ENCODE data around the gene PDIA3. TPM values are rescaled to one million over a fixed set of nuclear protein-coding genes. Genes with fewer than 3 reads are reported as not detected.

PDIA3 gene
- total RNA-seq, 1 donor from 2014 or later: 330 TPM

DNA sequence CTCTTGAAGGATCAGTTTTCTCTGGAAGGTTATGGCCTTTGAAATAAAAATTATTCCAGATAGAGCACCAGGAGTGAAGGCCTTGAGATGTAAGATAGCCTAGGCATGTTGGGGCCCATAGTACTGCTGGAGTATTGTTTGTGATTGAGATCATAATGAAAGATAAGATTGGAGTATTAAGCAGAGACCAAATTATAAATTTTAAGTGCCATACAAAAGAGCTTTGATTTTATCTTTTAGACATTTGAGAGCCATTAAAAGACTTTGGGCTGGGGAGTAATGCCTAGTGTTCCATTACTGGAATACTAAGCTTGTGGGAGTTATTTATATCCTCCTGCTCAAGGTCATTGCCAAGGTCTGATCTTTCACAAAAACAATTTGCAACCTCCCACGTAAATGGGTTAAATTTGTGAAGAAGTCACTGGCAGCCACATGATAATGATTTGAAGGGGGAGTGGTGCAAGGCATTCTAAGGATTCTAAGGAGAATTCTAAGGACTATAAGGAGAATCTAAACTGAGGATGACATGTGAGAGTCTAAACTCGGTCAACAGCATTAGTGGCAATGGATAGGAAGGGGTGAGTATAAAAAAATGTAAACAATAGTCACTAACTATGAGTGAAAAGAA is 17.7 kb downstream of the PDIA3 start:
- no peak overlapping the region for H3K4me3 ChIP-seq
- TF ChIP-seq CTCF (IDR thresholded peaks at IDR 0.05): no peak
- ATAC-seq (no peak), DNase-seq (no peak)
- peaks cover 100% of the 10 kb centered on the region for H3K36me3 ChIP-seq
- H3K9me3 ChIP-seq: no peaks in the 10 kb centered on the region
- no peaks in the 10 kb centered on the region for H3K4me1 ChIP-seq
- intact Hi-C loops (cut with DNase I): no loop called here
- H3K27me3 ChIP-seq (ENCODE audit: low read depth): no peaks in the 10 kb centered on the region
- no peak overlapping the region for H3K27ac ChIP-seq

GRCh38 chr15:43769584-43770228 is 23.5 kb downstream of the PDIA3 start:
- Histone ChIP-seq H3K4me3 (no peak overlapping the region), H3K36me3 (peaks cover 93% of the 10 kb centered on the region), H3K27ac (no peak overlapping the region), H3K27me3 (ENCODE audit: low read depth) (no peaks in the 10 kb centered on the region), H3K4me1 (no peaks in the 10 kb centered on the region), H3K9me3 (no peaks in the 10 kb centered on the region)
- DNase-seq (peak; percentile 55), ATAC-seq (peak; percentile 79 to 82)
- TF ChIP-seq CTCF (IDR thresholded peaks at IDR 0.05): peak; percentile 69
- intact Hi-C loops (cut with DNase I): no loop called here

DNA sequence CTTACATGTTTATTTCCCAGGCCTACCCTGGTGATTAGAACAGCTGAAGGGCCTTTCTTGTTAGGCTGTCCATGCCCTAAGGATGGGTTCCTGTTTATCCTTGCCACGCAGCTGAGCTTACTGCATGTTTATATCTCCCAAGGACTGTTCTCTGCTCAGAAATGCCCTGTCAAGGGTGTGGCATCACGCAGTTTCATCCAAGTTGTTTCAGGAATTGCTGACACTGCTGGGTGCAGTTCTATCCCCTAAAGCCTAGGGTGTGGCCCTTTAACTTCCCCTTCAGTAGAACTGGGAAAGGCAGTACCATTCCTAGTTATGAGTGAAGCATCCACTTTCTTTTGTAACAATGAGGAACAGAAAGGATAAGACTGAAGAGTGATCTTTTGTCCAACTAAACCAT is 25.6 kb downstream of the PDIA3 start:
- Histone ChIP-seq H3K27ac (no peak overlapping the region), H3K4me1 (peaks cover 14% of the 10 kb centered on the region), H3K27me3 (ENCODE audit: low read depth) (no peaks in the 10 kb centered on the region), H3K36me3 (peaks cover 72% of the 10 kb centered on the region), H3K9me3 (no peaks in the 10 kb centered on the region), H3K4me3 (no peak overlapping the region)
- intact Hi-C loops (cut with DNase I): no loop called here
- TF ChIP-seq CTCF (IDR thresholded peaks at IDR 0.05): no peak
- DNase-seq (no peak), ATAC-seq (no peak)

DNA sequence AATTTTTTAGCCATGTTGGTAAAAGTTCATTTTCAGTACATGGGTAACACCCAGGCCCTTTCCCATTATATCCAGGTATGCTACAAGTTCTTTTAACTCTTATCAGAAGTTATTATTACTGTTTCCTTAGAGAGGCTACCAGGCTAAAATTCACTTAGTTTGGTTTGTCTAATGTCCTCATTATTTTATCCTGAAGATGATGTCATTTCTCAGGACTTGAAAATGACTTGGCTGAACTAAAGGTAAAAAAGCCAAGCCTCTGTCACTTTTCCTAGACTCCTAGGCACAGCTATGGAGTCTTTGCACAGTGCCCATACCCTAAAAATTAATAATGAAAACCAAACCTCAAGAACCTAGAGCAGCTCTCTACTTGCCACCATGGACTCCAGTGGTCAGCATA is 26.4 kb downstream of the PDIA3 start:
- H3K4me1 ChIP-seq: peaks cover 17% of the 10 kb centered on the region
- no peak for TF ChIP-seq CTCF (IDR thresholded peaks at IDR 0.05)
- no peaks in the 10 kb centered on the region for H3K9me3 ChIP-seq
- no peaks in the 10 kb centered on the region for H3K27me3 ChIP-seq (ENCODE audit: low read depth)
- H3K4me3 ChIP-seq: no peak overlapping the region
- H3K36me3 ChIP-seq: peaks cover 64% of the 10 kb centered on the region
- intact Hi-C loops (cut with DNase I): no loop called here
- no peak for DNase-seq
- ATAC-seq: no peak
- no peak overlapping the region for H3K27ac ChIP-seq

GRCh38 chr15:43774062-43774461 is 27.8 kb downstream of the PDIA3 start:
- no peak for DNase-seq
- Histone ChIP-seq H3K27me3 (ENCODE audit: low read depth) (no peaks in the 10 kb centered on the region), H3K4me1 (peaks cover 24% of the 10 kb centered on the region), H3K4me3 (no peak overlapping the region), H3K9me3 (no peaks in the 10 kb centered on the region), H3K36me3 (peaks cover 50% of the 10 kb centered on the region), H3K27ac (no peak overlapping the region)
- no peak for ATAC-seq
- no peak for TF ChIP-seq CTCF (IDR thresholded peaks at IDR 0.05)
- intact Hi-C loops (cut with DNase I): no loop called here
